K562 (cell line): ENCODE data around the gene ZNRF3. TPM values are rescaled to one million over a fixed set of nuclear protein-coding genes. Genes with fewer than 3 reads are reported as not detected.

Experiments
- BRD4 ChIP-seq: fragments of 200-600 bp; sonication (generic); IDR thresholded peaks from 2 replicates; pipeline ENCODE4 v1.6.1; 2017; ENCODE audit warnings: inconsistent platforms
- CBFA2T2 ChIP-seq: fragments of 450-650 bp; conservative IDR thresholded peaks from 2 replicates; pipeline ENCODE4 v1.6.1; 2017; ENCODE audit warnings: mild to moderate bottlenecking
- CTCF ChIP-seq, 3 experiments: IDR thresholded peaks in 2 of 3; conservative IDR thresholded peaks in 1 of 3; 2 replicates each; pipeline ENCODE4 v1.5.1; 2011 to 2012; ENCODE audit warnings: low read length in 3 of 3, mild to moderate bottlenecking in 3 of 3, control low read depth in 2 of 3, improper control_type of control experiment in 1 of 3, inconsistent platforms in 1 of 3, low read depth in 1 of 3, mixed read lengths in 1 of 3, moderate library complexity in 1 of 3; ENCODE audit not compliant: insufficient read depth in 2 of 3
- CTCFL ChIP-seq: IDR thresholded peaks from 2 replicates; pipeline ENCODE4 v1.6.1; 2011; ENCODE audit warnings: borderline replicate concordance, low read depth, mild to moderate bottlenecking, moderate library complexity, low read length; ENCODE audit not compliant: insufficient read depth, poor library complexity, severe bottlenecking
- DPF2 ChIP-seq: fragments of 450-650 bp; IDR thresholded peaks from 2 replicates; pipeline ENCODE4 v1.6.1; 2016
- E2F6 ChIP-seq, 2 experiments: IDR thresholded peaks; 2 replicates each; pipeline ENCODE4 v1.6.1; 2011; ENCODE audit warnings: borderline replicate concordance in 1 of 2, control low read depth in 1 of 2, low read depth in 1 of 2, low read length in 1 of 2, mild to moderate bottlenecking in 1 of 2, mixed read lengths in 1 of 2, moderate library complexity in 1 of 2; ENCODE audit not compliant: insufficient read depth in 1 of 2, insufficient read length in 1 of 2, poor library complexity in 1 of 2, severe bottlenecking in 1 of 2; ENCODE audit errors: extremely low read depth in 1 of 2
- GATA2 ChIP-seq: sonication (generic); formaldehyde crosslinking; IDR thresholded peaks from 2 replicates; pipeline ENCODE4 v1.4.0; 2020; ENCODE audit warnings: mild to moderate bottlenecking, missing genetic modification reagents
- KHSRP ChIP-seq: fragments of 450-650 bp; IDR thresholded peaks from 2 replicates; pipeline ENCODE4 v1.6.1; 2017
- NR1H2 ChIP-seq: sonication (generic); formaldehyde crosslinking; IDR thresholded peaks from 2 replicates; pipeline ENCODE4 v1.4.0; 2020; ENCODE audit warnings: mild to moderate bottlenecking, missing genetic modification reagents
- NRF1 ChIP-seq, 2 experiments: fragments of 450-650 bp; IDR thresholded peaks in 1 of 2; conservative IDR thresholded peaks in 1 of 2; 2 replicates each; pipeline ENCODE4 v1.6.1; 2014; ENCODE audit warnings: mild to moderate bottlenecking in 2 of 2
- PBX2 ChIP-seq, 2 experiments: IDR thresholded peaks in 1 of 2; conservative IDR thresholded peaks in 1 of 2; 2 replicates each; pipeline ENCODE4 v1.6.1; 2016; ENCODE audit warnings: low read depth in 2 of 2, mild to moderate bottlenecking in 1 of 2, missing compliant biosample characterization in 1 of 2, missing genetic modification characterization in 1 of 2, moderate library complexity in 1 of 2
- RBFOX2 ChIP-seq: fragments of 200-400 bp; formaldehyde crosslinking; IDR thresholded peaks from 2 replicates; pipeline ENCODE4 v1.6.1; 2017; ENCODE audit warnings: low read depth, mild to moderate bottlenecking, low read length, moderate library complexity
- SNAPC5 ChIP-seq: fragments of 250-450 bp; sonication (Bioruptor Pico); IDR thresholded peaks from 2 replicates; pipeline ENCODE4 v1.8.0; 2021; ENCODE audit warnings: moderate library complexity, mild to moderate bottlenecking, inconsistent platforms
- TRIM24 ChIP-seq, 2 experiments: fragments of 450-650 bp; IDR thresholded peaks; 2 replicates each; pipeline ENCODE4 v1.6.1; 2016
- ZNF263 ChIP-seq: sonication (generic); formaldehyde crosslinking; IDR thresholded peaks from 2 replicates; pipeline ENCODE4 v1.8.0; 2022; ENCODE audit warnings: mild to moderate bottlenecking, missing genetic modification reagents, borderline replicate concordance
- ZNF316 ChIP-seq: fragments of 450-650 bp; IDR thresholded peaks from 2 replicates; pipeline ENCODE4 v1.6.1; 2016
- ZNF551 ChIP-seq: fragments of 250-450 bp; sonication (Bioruptor Pico); IDR thresholded peaks from 2 replicates; pipeline ENCODE4 v1.5.0; 2021; ENCODE audit warnings: mild to moderate bottlenecking, moderate library complexity
- ZNF707 ChIP-seq: fragments of 250-450 bp; sonication (Bioruptor Pico); conservative IDR thresholded peaks from 2 replicates; pipeline ENCODE4 v1.8.0; 2022; ENCODE audit warnings: inconsistent platforms, mild to moderate bottlenecking, moderate library complexity
- ZNF778 ChIP-seq: fragments of 450-650 bp; formaldehyde crosslinking; IDR thresholded peaks from 2 replicates; pipeline ENCODE4 v1.4.0; 2020; ENCODE audit warnings: mild to moderate bottlenecking, moderate library complexity
- polyA plus RNA-seq, 8 experiments: library from polyadenylated mRNA; depleted of rRNA in 4 of 8; stranded (reverse) in 5 of 8; unstranded in 3 of 8; fragments of >200 nt; fragmentation: Nextera tagmentation in 2 of 8; fragmentation: Illumina TruSeq in 1 of 8; extraction: Ambion mirVana in 2 of 8; extraction: Trizol in 1 of 8; gene quantifications; 2 replicates each; pipeline versions ENCODE4 v1.2.1 to v1.2.3, GENCODE V29; 2011 to 2014; ENCODE audit warnings: inconsistent platforms in 1 of 8, missing spikeins in 1 of 8
- total RNA-seq, 7 experiments: library from RNA; depleted of rRNA in 6 of 7; stranded (reverse); fragments of >200 nt in 6 of 7; fragmentation: Illumina TruSeq in 2 of 7; extraction: Trizol in 2 of 7; gene quantifications; 2 replicates each; pipeline versions ENCODE4 v1.2.1 to v1.2.3, GENCODE V29; 2011 to 2021; ENCODE audit warnings: low replicate concordance in 1 of 7

Gene ZNRF3
- total and polyA plus RNA-seq, 9 of the 15 experiments (the other 6 are each of a cell fraction or from before 2014, with no cell fraction given), result 0.41 to 5.9 (median 1.7) TPM

GRCh38 chr22:29049655-29050263 is 166.4 kb downstream of the ZNRF3 start (continued):
- TF ChIP-seq CTCFL (no peak), CBFA2T2 (no peak), RBFOX2 (0 out of 2 replicates have a peak, but pooled peaks have one; percentile 24), BRD4 (no peak), KHSRP (no peak), DPF2 (peak; percentile 49; the same call in 1 of the 2 replicates), SNAPC5 (no peak), E2F6 (IDR thresholded peaks at IDR 0.05; ENCODE audit: borderline replicate concordance in 1 of 2, extremely low read depth in 1 of 2, insufficient read depth in 1 of 2, insufficient read length in 1 of 2, low read depth in 1 of 2, low read length in 1 of 2, poor library complexity in 1 of 2, severe bottlenecking in 1 of 2) (peak; percentile 17), NR1H2 (CRISPR knock-in tag) (no peak), GATA2 (CRISPR knock-in tag) (no peak), NRF1 (conservative IDR thresholded peaks at IDR 0.05 in 1 of 2, IDR thresholded peaks at IDR 0.05 in 1 of 2) (peak in 1 of 2 experiments; percentile 18; a peak in 2 of 4 replicates), ZNF316 (peak; percentile 41; the same call in 1 of the 2 replicates), TRIM24 (IDR thresholded peaks at IDR 0.05) (no peak), ZNF263 (CRISPR knock-in tag) (peak; percentile 63; the same call in 1 of the 2 replicates), ZNF778 (no peak), ZNF551 (CRISPR knock-in tag) (no peak), CTCF (IDR thresholded peaks at IDR 0.05 in 2 of 3, conservative IDR thresholded peaks at IDR 0.05 in 1 of 3; ENCODE audit: insufficient read depth in 2 of 3, low read depth in 1 of 3, low read length in 3 of 3) (0 out of 6 replicates have a peak, but pooled peaks of 1 of the 3 experiments have one; percentile 13), ZNF707 (no peak), PBX2 (CRISPR knock-in tag; IDR thresholded peaks at IDR 0.05; ENCODE audit: low read depth) (no peak), PBX2 (tag; conservative IDR thresholded peaks at IDR 0.05; ENCODE audit: low read depth) (no peak)
